Uterus (tissue), 4 donors: ENCODE measurements around the gene STARD7. TPM values are rescaled to one million over a fixed set of nuclear protein-coding genes. Genes with fewer than 3 reads are reported as not detected.

Experiments
- DNase-seq, 2 donors: peaks; one replicate each; pipeline ENCODE4 v3.0.0-alpha.2; 2019 to 2020
- H3K27ac ChIP-seq, 2 donors: fragments of 200-600 bp; sonication (generic); 1 replicate in 1 of 2; 2 replicates in 1 of 2; pipeline ENCODE4 v1.5.1; 2016 to 2018
- H3K27me3 ChIP-seq, 2 donors: fragments of 200-600 bp; sonication (generic); one replicate each; pipeline ENCODE4 v1.5.1; 2018 to 2019; ENCODE audit warnings: control low read depth in 1 of 2
- H3K36me3 ChIP-seq, 2 donors: fragments of 200-600 bp; sonication (generic); one replicate each; pipeline ENCODE4 v1.5.1; 2019; ENCODE audit warnings: control low read depth in 1 of 2
- H3K4me1 ChIP-seq, 2 donors: fragments of 200-600 bp; sonication (generic); one replicate each; pipeline ENCODE4 v1.5.1; 2018 to 2019; ENCODE audit warnings: control low read depth in 1 of 2
- H3K4me3 ChIP-seq, 2 donors: fragments of 200-600 bp; sonication (generic); 1 replicate in 1 of 2; 2 replicates in 1 of 2; pipeline ENCODE4 v1.5.1; 2018 to 2019; ENCODE audit warnings: mild to moderate bottlenecking in 1 of 2
- H3K9me3 ChIP-seq, 2 donors: fragments of 200-600 bp; sonication (generic); one replicate each; pipeline ENCODE4 v1.5.1; 2019; ENCODE audit warnings: control low read depth in 1 of 2
- CTCF ChIP-seq, 4 experiments: fragments of 200-600 bp in 2 of 4; fragments of 450-650 bp in 2 of 4; sonication (generic) in 2 of 4; IDR thresholded peaks; one replicate each; pipeline ENCODE4 v1.5.1; 2016 to 2019; ENCODE audit warnings: antibody characterized with exemption in 4 of 4, mild to moderate bottlenecking in 2 of 4, moderate library complexity in 1 of 4
- POLR2A ChIP-seq, 2 donors: fragments of 450-650 bp; IDR thresholded peaks; one replicate each; pipeline ENCODE4 v1.6.1; 2016; ENCODE audit warnings: antibody characterized with exemption in 2 of 2, mild to moderate bottlenecking in 1 of 2, moderate library complexity in 1 of 2
- intact Hi-C: fragments of 100-400 bp; cut with DNase I; formaldehyde crosslinking; loops from one replicate; pipeline ENCODE4 v1.15.1; 2023; ENCODE audit warnings: low total_unique reads
- total RNA-seq, 4 donors: library from RNA; depleted of rRNA in 3 of 4; stranded (reverse); fragments of >200 nt in 3 of 4; gene quantifications; one replicate each; pipeline versions ENCODE4 v1.1.0 to v1.2.4, GENCODE V29; 2014 to 2023
- donor health status: DM: yes; HTN: yes; CAD: no.

STARD7 gene
- total RNA-seq, 4 donors from 2014 or later = 53.5 to 128 (median 76.4) TPM

GRCh38 chr2:96209011-96209728 is 543 bp upstream of the STARD7 start:
- no peak for DNase-seq
- intact Hi-C loops = loop anchor here (5.0 kb wide), 1 partner anchor 48 kb away; no protein-coding TSS in a partner anchor
- H3K27ac ChIP-seq = peak overlapping the region; percentile 92 to 94
- H3K4me3 ChIP-seq = peak overlapping the region; percentile 91 to 95
- TF ChIP-seq POLR2A (IDR thresholded peaks at IDR 0.05) (no peak), CTCF (IDR thresholded peaks at IDR 0.05) (peak in 1 of 4 experiments; percentile 0)
- H3K9me3 ChIP-seq = no peaks in the 10 kb centered on the region
- H3K27me3 ChIP-seq = no peaks in the 10 kb centered on the region
- H3K4me1 ChIP-seq = peaks cover 5 to 9% of the 10 kb centered on the region in 2 donors
- H3K36me3 ChIP-seq = no peaks in the 10 kb centered on the region

GRCh38 chr2:96207774-96208142 is 869 bp downstream of the STARD7 start:
- DNase-seq = no peak
- intact Hi-C loops = loop anchor here (5.0 kb wide), 1 partner anchor 50 kb away; no protein-coding TSS in a partner anchor
- H3K4me1 ChIP-seq = peaks cover 5 to 9% of the 10 kb centered on the region in 2 donors
- H3K4me3 ChIP-seq = peak overlapping the region; percentile 91 to 95
- TF ChIP-seq POLR2A (IDR thresholded peaks at IDR 0.05) (no peak), CTCF (IDR thresholded peaks at IDR 0.05) (no peak)
- no peaks in the 10 kb centered on the region for H3K36me3 ChIP-seq
- no peaks in the 10 kb centered on the region for H3K27me3 ChIP-seq
- H3K9me3 ChIP-seq = no peaks in the 10 kb centered on the region
- H3K27ac ChIP-seq = peak overlapping the region; percentile 92 to 94

DNA sequence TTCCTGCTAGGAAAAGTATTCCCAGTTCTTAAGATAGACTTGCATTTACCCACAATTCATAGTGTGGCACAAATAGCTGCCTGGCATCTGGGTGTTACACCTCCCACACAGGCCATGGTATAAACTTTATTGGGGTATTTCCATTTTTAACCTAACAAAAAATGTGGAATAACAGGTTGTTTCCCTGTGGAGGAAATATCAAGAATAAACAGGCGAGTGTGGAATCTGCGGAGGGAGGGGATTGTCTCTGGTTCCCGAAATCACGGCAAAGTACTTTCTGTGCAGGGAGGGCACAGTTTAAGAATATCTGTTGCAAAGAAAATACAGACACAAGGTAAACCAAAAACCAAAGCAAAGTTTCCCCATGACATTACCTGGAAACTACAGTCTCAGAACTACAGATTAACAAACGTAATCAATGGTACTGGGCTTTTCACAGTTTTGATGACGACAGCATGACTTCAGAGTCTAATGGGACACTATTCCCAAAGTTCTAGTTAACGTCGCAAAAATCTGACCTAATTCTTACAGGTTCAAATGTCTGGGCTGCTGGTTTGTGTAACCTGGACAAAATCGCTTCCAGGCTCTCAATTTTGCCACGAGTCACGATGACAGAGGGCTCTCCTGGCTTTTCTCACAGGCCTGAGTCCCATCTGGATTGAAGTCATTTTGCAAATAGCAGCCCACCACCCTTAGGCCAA is 1.4 kb downstream of the STARD7 start:
- no peaks in the 10 kb centered on the region for H3K36me3 ChIP-seq
- peak overlapping the region; percentile 91 to 95 for H3K4me3 ChIP-seq
- TF ChIP-seq CTCF (IDR thresholded peaks at IDR 0.05) (no peak), POLR2A (IDR thresholded peaks at IDR 0.05) (no peak)
- intact Hi-C loops = loop anchor here (5.0 kb wide), 1 partner anchor 50 kb away; no protein-coding TSS in a partner anchor
- H3K27ac ChIP-seq = peak overlapping the region; percentile 92 to 94
- no peaks in the 10 kb centered on the region for H3K27me3 ChIP-seq
- peaks cover 5 to 9% of the 10 kb centered on the region in 2 donors for H3K4me1 ChIP-seq
- H3K9me3 ChIP-seq = no peaks in the 10 kb centered on the region
- no peak for DNase-seq

- H3K36me3 ChIP-seq = no peaks in the 10 kb centered on the region
- no peak overlapping the region for H3K4me3 ChIP-seq
- TF ChIP-seq POLR2A (IDR thresholded peaks at IDR 0.05) (no peak), CTCF (IDR thresholded peaks at IDR 0.05) (no peak)
- no peak for DNase-seq
- H3K4me1 ChIP-seq = peaks cover 5 to 9% of the 10 kb centered on the region in 2 donors
- H3K27ac ChIP-seq = peak overlapping the region in 1 of 2 donors; percentile 47
- intact Hi-C loops = loop anchor here (5.0 kb wide), 1 partner anchor 51 kb away; no protein-coding TSS in a partner anchor
- no peaks in the 10 kb centered on the region for H3K27me3 ChIP-seq
- H3K9me3 ChIP-seq = no peaks in the 10 kb centered on the region
These were observed 2.7 kb downstream of the STARD7 start for GRCh38 chr2:96205888-96206287.
